Activated CD8-positive, alpha-beta memory T cell treated with anti-CD3 and anti-CD28 coated beads, Interleukin-2, amount 50 U/mL, for 4 hours (primary cell): ENCODE results near the gene PITPNB.
A peak's percentile ranks its signal among the peaks of the same experiment; 100 is the strongest.

Experiments used
- DNase-seq: peaks from one replicate; pipeline ENCODE4 v3.0.0-alpha.2; 2020

The PITPNB gene

GRCh38 chr22:27918341-27919221 is 475 bp downstream of the PITPNB start:
- peak; percentile 67 for DNase-seq

DNA sequence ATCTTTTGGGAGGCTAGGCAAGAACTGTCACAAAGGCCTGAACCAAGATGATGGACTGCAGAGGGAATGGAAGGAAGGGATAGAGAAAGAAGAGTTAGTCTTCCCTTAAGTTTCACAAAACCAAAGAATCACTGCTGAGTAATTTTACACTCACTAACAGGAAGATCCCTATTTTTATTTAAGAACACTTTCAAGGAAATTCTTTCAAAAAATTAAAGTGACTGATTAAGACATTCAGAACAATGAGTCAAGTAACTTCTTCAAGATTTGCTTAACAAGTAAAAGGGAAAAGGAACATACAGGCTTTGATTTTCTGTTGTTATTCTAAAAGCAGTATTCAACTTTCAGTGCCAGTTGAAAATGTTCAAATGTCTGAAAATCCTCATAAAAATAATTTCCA is 3.1 kb downstream of the PITPNB start:
- no peak for DNase-seq

GRCh38 chr22:27913162-27913741 is 5.8 kb downstream of the PITPNB start:
- DNase-seq, result no peak

- no peak for DNase-seq
Observed at GRCh38 chr22:27912101-27912500, 7.0 kb downstream of the PITPNB start.

GRCh38 chr22:27911330-27911729 is 7.7 kb downstream of the PITPNB start:
- no peak for DNase-seq

DNA sequence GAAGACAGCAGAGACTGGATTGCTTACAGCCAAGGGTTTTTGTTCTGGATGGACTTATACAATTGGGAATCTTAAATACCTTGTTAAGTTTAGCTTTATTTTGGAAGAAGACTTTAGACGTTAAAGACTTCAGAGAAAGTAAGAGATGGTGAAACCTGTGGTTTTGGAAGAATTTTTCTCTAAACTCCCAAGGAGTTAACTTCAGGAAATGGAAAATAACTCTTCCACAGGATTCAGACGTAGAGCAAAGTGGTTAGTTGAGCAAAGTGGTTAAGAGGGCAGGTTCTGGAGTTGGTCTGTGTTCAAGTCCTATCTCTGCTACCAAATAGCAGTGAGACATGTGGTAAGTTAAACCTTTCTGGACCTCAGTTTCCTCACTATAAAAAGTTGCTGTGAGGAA is 12.8 kb downstream of the PITPNB start:
- DNase-seq, result no peak

DNA sequence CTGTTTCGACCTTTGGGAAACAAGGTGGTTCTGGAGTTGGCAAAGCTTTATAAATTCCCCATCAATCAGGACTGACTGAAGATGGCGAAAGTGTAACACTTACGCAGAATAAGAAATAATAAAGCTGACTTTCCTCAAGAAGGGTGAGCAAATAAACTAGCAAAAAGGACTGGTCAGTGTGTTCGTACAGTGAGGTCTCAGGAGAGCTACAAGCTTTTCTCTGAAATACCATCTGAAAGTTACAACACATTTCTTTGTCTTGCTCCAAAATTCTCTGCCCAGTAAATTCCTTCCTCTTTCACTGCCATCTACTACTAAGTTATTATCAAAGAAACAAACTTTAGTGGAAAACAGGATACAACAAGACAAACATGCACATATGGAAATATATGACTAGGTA is 13.4 kb downstream of the PITPNB start:
- no peak for DNase-seq

DNA sequence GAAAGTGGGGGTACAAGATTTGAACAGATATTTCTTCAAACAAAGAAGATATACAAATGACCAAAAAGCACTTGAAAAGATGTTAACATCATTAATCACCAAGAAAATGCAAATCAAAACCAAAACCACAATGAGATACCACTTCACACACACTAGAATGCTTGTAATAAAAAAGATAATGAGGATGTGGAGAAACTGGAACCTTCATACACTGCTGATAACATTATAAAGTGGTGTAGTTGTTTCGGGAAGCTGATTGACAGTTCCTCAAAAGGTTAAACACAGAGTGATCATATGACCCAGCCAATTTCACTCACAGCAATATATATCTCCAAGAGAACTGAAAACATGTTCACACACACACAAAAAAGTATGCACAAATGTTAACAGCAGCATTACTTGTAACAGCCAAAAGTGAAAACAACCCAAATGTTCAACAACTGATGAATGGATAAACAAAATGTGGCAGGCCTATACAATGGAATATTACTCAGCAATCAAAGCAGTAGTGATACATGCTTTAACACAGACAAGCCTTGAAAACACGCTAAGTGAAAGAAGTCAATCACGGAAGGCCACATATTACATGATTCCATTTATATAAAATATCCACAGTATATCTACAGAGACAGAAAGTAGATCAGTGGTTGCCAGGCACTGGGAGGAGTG is 15.1 kb downstream of the PITPNB start:
- no peak for DNase-seq

GRCh38 chr22:27900153-27900552 is 18.9 kb downstream of the PITPNB start:
- DNase-seq, result no peak

DNA sequence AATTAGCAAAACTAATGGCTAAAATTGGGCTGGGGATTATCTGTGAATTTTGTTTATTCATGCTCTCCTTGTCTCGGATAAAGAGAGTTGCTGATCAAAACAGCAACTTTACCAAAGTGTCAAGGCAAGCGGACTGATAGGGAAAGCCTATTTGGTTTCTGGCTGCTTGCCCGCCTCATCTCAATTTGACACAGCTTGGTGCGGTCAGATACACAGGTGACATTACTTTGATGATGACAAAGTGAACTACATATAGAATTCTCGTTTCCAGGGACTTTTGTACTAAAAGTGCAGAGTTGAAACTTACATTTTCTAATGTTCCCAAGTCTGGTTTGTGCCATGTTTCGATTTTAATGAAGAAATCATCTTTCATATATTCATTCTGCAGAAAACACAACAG is 22.8 kb downstream of the PITPNB start:
- no peak for DNase-seq

DNA sequence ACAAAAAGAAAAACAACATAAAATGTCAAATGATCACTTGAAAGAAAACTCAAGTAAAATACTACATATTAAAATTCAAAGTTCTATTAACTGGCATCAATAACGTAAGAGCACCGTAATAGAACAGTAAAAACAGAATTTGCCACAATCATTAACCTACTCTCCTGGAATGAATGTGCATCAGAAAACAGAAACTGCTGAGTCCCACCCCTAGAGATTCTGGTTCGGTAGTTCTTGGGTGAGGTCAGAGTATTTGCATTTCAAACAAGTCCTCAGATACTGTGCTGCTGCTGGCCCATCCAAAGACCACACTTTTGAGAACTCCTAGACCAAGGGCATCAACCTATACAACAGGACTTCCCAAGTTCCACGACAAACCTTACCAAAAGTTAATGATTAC is 23.5 kb downstream of the PITPNB start:
- DNase-seq, result no peak

DNA sequence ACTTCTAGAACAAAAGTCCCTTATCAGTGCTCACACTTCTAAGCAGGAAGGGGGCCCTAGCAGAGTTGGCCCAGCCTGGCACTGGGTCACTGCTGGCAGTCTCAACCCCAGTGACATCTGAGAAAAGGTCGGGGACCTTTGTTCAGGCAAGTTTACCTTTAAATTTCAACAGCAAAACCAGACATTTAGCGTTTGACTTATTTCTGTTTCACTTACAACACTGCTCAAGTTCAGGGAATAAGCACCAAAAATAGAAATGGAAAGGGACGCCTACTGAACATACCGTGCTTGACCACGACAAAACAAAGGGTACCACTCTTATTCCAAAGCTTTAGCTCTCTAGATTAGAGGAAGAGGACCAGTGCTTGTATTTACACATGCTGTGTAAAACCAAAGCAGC is 26.2 kb downstream of the PITPNB start:
- DNase-seq, result no peak

DNA sequence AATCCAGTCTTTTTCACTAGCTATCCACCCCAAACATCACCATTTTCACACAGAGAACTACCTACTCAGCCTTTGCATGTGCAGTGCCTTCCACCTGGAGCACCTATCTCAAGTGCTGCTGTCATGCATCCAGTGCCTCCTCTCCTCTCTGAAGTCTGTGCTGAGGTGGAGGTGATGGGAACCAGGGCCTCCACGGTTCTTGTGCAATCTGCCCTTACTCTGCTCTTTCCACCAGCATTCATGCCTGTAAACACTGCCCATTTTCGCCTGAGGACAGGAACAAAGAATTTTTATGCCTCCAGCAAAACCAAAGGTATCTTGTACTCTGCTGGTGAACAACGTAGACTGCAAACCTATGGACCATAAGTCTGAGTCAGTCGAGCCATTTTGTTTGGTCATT is 27.0 kb downstream of the PITPNB start:
- no peak for DNase-seq

GRCh38 chr22:27888310-27888709 is 30.7 kb downstream of the PITPNB start:
- no peak for DNase-seq

DNA sequence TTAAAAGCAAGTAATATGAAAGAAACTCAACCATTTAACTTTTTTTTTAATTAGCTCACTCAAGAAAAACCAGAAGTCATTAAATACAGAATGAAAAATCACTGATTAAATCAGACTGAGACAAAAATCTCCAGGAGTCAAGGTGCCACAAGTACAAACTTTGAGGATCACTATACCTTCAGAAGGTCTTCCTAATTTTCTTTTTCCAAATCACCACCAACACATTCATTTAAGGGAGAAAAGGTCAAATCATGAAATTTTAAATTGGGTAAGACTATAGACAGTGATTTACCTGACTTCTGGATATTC is 32.3 kb downstream of the PITPNB start:
- DNase-seq, result no peak

DNA sequence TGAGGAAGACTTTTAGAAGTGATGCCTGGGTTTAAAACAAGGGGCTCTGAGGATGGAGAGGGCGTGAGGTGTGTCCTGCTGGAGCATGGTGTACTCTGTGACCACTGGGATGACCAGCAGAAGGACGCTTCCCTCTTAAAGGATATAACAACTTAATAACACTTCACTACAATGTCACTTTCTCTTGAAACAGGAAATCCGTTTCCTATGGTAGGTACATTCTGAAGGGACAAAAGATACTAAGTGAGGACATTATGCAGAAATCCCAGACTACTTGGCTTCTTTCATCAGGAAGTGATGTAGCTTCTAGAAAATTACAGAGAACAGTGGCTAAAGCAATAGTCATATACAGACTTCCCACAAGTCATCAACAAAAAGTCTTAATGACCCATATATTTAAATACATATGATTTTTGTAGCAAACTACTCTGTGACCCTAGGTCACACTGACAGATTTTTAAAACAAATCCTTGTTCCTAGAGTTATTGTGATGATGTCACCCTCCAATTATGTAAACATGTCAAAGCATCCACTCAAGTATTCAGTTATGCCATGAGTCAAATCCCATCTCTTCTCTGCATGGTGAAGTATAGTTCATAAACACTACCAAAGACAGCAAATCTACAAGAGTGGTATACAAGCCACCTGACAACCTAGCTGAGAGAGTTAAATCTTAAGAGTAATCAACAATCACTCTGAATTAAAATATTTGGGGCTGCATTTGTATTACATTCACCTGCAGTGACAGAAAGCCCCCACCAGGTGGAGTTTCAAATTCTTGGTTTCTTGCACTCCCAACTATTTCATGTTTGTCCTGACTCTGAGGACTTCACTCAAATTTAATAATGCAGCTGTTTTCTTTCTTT is 32.8 kb downstream of the PITPNB start:
- DNase-seq, result peak; percentile 42

DNA sequence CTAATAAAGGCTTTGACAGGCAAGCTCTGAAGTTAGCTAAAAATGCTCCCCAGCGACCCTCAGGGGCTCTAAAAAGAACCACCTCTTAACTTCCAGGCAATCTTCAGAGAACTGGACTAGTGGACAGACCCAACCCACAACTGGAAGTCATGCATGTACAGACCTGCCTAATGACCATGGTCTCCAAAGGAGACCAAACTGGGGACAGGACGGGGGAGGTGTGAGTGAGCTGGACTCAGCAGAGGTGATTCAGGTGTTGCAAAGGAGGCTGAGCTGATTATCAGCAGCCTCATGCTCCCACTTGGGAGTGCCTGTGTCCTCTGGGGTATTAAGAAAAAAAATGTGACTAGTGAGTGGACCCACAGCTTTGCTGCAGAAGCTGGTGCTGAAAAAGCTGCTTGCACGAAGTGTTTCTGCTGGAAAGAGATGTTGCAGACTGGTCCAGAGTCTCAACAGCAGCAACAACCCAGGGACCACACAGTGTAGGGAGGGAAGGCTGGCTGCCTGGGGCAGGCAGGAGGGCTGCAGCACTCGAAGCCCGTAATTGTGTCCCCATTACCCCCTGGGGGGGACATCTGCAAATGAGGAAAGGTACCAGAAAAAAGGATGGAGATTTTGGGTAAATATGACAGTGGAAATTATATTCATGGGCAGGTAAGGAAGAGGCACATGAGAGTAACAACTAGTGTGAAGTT is 35.3 kb downstream of the PITPNB start:
- no peak for DNase-seq

DNA sequence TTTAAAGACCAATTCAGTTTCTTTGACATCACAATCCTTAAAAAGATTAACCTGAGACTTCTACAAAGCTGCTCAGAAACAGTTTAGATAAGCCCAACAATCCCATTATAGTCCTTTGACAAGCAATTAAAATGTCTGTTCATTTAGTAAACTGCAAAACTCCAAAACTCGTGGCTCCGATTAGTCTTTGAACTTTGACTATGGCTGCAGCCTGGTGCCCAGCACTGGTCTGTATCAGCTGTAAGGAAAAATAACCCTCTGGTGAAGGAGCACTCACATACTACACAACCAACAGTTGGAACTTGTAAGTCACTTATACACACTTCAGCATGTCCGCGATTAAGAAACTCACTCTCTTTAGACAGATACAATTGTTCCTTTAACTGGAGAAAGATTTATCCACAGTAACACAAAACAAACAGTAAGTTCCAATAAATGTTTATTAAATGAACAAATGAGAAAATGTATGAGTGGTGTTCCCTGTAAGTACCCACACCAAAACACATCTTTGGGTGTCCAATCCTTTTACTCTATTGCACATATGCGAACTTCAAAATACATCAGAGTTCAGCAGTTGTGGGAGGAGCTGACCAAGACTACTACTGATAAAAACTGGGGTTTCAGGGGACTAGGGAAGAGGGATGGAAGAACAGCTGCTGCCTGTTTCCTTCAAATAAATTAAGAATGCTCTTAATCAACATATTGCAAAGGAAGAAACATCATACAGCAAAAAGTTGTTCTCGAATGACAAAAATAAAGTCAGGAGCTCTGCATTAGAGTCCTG is 36.4 kb downstream of the PITPNB start:
- no peak for DNase-seq

- DNase-seq, result no peak
Observed at GRCh38 chr22:27881421-27881820, 37.6 kb downstream of the PITPNB start.

DNA sequence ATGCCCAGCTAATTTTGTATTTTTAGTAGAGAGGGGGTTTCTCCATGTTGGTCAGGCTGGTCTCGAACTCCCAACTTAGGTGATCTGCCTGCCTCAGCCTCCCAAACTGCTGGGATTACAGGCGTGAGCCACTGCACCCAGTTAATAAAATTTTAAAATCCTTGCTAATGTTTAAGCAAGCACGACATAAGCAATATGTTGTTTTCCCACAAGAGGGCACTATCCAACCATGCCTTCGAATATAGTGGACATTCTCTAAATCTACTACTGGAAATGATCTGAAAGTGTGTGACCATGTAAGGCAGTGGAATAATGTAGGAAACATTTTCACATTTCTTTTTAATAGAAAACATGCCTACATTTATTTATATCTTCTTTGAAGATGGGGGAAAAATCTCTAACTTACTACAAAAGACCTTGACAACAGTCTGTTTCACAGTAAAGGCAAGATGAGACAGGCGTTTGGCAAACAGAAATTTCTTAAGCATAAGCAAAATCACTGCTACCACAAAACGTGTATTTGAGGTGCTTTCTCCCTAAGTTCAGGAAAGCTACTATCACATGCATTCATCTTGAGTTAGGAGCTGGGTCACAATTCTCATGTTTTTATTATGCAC is 38.2 kb downstream of the PITPNB start:
- no peak for DNase-seq

GRCh38 chr22:27879923-27880322 is 39.1 kb downstream of the PITPNB start:
- DNase-seq, result no peak
